GM23338 (cell line): ENCODE data around the gene UNC5B. TPM values are rescaled to one million over a fixed set of nuclear protein-coding genes. Genes with fewer than 3 reads are reported as not detected.

Experiments
- ATAC-seq: fragments of 200-7000 bp; cut with Tn5 transposase; 3 replicates; pipeline ENCODE4 v1.9.1; 2020
- DNase-seq: peaks from one replicate; pipeline ENCODE4 v3.0.0-alpha.2; 2015; ENCODE audit warnings: low spot score
- H2AFZ ChIP-seq: fragments of 200-600 bp; sonication (generic); 2 replicates; pipeline ENCODE4 v1.8.0; 2016; ENCODE audit warnings: antibody characterized with exemption, mild to moderate bottlenecking, moderate library complexity
- H3F3A ChIP-seq: fragments of 200-600 bp; sonication (generic); replicated peaks from 2 replicates; pipeline ENCODE4 v1.8.0; 2017; ENCODE audit warnings: antibody characterized with exemption, mixed run types, low read depth
- H3K27ac ChIP-seq: fragments of 200-600 bp; sonication (generic); 2 replicates; pipeline ENCODE4 v1.6.1; 2016; ENCODE audit warnings: low read depth
- H3K27me3 ChIP-seq: fragments of 200-600 bp; sonication (generic); 2 replicates; pipeline ENCODE4 v1.8.0; 2016; ENCODE audit warnings: mild to moderate bottlenecking, mixed run types, moderate library complexity; ENCODE audit not compliant: insufficient read depth
- H3K36me3 ChIP-seq: fragments of 200-600 bp; sonication (generic); 2 replicates; pipeline ENCODE4 v1.8.0; 2016; ENCODE audit warnings: mild to moderate bottlenecking; ENCODE audit not compliant: insufficient read depth
- H3K4me1 ChIP-seq: fragments of 200-600 bp; sonication (generic); 2 replicates; pipeline ENCODE4 v1.8.0; 2016; ENCODE audit warnings: mild to moderate bottlenecking, moderate library complexity; ENCODE audit not compliant: insufficient read depth
- H3K4me2 ChIP-seq: fragments of 200-600 bp; sonication (generic); 2 replicates; pipeline ENCODE4 v1.7.1; 2017; ENCODE audit warnings: mixed run types
- H3K4me3 ChIP-seq: fragments of 200-600 bp; sonication (generic); 2 replicates; pipeline ENCODE4 v1.6.1; 2016; ENCODE audit warnings: mixed run types
- H3K79me2 ChIP-seq: fragments of 200-600 bp; sonication (generic); replicated peaks from 2 replicates; pipeline ENCODE4 v1.8.0; 2017; ENCODE audit warnings: mild to moderate bottlenecking; ENCODE audit not compliant: insufficient read depth
- H3K9me2 ChIP-seq: fragments of 200-600 bp; sonication (generic); 2 replicates; pipeline ENCODE4 v1.8.0; 2017; ENCODE audit not compliant: insufficient read depth
- H4K20me1 ChIP-seq: fragments of 200-600 bp; sonication (generic); replicated peaks from 2 replicates; pipeline ENCODE4 v1.8.0; 2017; ENCODE audit warnings: mild to moderate bottlenecking; ENCODE audit not compliant: insufficient read depth
- H3K27ac Mint-ChIP-seq: 2 replicates; pipeline ENCODE4 v1.8.0; 2020; ENCODE audit warnings: inconsistent platforms, mild to moderate bottlenecking, moderate library complexity, mixed read lengths
- H3K27me3 Mint-ChIP-seq: 3 replicates; pipeline ENCODE4 v1.8.0; 2022; ENCODE audit warnings: low read depth, mild to moderate bottlenecking, moderate library complexity, mixed read lengths, inconsistent platforms; ENCODE audit not compliant: insufficient read depth, poor library complexity
- H3K36me3 Mint-ChIP-seq: 3 replicates; pipeline ENCODE4 v1.8.0; 2021; ENCODE audit warnings: low read depth, mild to moderate bottlenecking, inconsistent platforms, moderate library complexity, mixed read lengths
- H3K4me1 Mint-ChIP-seq: 3 replicates; pipeline ENCODE4 v1.8.0; 2020; ENCODE audit warnings: mild to moderate bottlenecking, inconsistent platforms, mixed read lengths
- H3K4me3 Mint-ChIP-seq: 3 replicates; pipeline ENCODE4 v1.8.0; 2021; ENCODE audit warnings: moderate library complexity, mild to moderate bottlenecking, inconsistent platforms, mixed read lengths
- H3K9me3 Mint-ChIP-seq: 3 replicates; pipeline ENCODE4 v1.8.0; 2020; ENCODE audit warnings: moderate library complexity, mild to moderate bottlenecking, inconsistent platforms, mixed read lengths
- CTCF ChIP-seq, 2 experiments: fragments of 200-600 bp in 1 of 2; sonication (generic) in 1 of 2; conservative IDR thresholded peaks; 2 replicates each; pipeline versions ENCODE4 v1.5.1 to v1.6.1; 2016 to 2017; ENCODE audit warnings: antibody characterized with exemption in 2 of 2, low read depth in 2 of 2, mild to moderate bottlenecking in 2 of 2, moderate library complexity in 1 of 2
- EZH2 ChIP-seq: fragments of 200-600 bp; sonication (generic); IDR thresholded peaks from one replicate; pipeline ENCODE4 v1.8.0; 2017; ENCODE audit warnings: antibody characterized with exemption, mild to moderate bottlenecking, low read depth; ENCODE audit not compliant: unreplicated experiment
- EZH2phosphoT487 ChIP-seq: fragments of 200-600 bp; sonication (generic); IDR thresholded peaks from one replicate; pipeline ENCODE4 v1.8.1; 2018; ENCODE audit warnings: antibody characterized with exemption; ENCODE audit not compliant: unreplicated experiment
- JUNB ChIP-seq: IDR thresholded peaks from one replicate; pipeline ENCODE4 v1.6.1; 2016; ENCODE audit warnings: antibody characterized with exemption; ENCODE audit not compliant: unreplicated experiment
- NANOG ChIP-seq: IDR thresholded peaks from 2 replicates; pipeline ENCODE4 v1.6.1; 2016; ENCODE audit warnings: antibody characterized with exemption, borderline replicate concordance
- REST ChIP-seq: IDR thresholded peaks from one replicate; pipeline ENCODE4 v1.6.1; 2018; ENCODE audit warnings: antibody characterized with exemption; ENCODE audit not compliant: unreplicated experiment
- STAT1 ChIP-seq: IDR thresholded peaks from one replicate; pipeline ENCODE4 v1.6.1; 2016; ENCODE audit warnings: antibody characterized with exemption; ENCODE audit not compliant: unreplicated experiment
- ZNF114 ChIP-seq: fragments of 250-450 bp; sonication (Bioruptor Pico); IDR thresholded peaks from 2 replicates; pipeline ENCODE4 v1.5.0; 2020; ENCODE audit warnings: mild to moderate bottlenecking, moderate library complexity
- ZNF462 ChIP-seq: fragments of 250-450 bp; sonication (Bioruptor Pico); IDR thresholded peaks from 2 replicates; pipeline ENCODE4 v1.5.0; 2020; ENCODE audit warnings: mild to moderate bottlenecking, moderate library complexity
- polyA plus RNA-seq: library from polyadenylated mRNA; unstranded; fragments of >200 nt; fragmentation: Nextera tagmentation; extraction: Ambion mirVana; gene quantifications from 2 replicates; pipeline ENCODE4 v1.2.1, GENCODE V29; 2016
- total RNA-seq: library from RNA; depleted of rRNA; stranded (reverse); fragments of >200 nt; shearing (Covaris generic); gene quantifications from 2 replicates; pipeline ENCODE4 v1.2.3, GENCODE V29; 2014

The UNC5B gene
- total and polyA plus RNA-seq, 2 experiments from 2014 or later: 8.0 to 31.2 TPM

- Histone ChIP-seq H4K20me1 (no peaks in the 10 kb centered on the region), H3K4me2 (no peak overlapping the region), H3K36me3 (no peaks in the 10 kb centered on the region), H3F3A (peaks cover 11% of the 10 kb centered on the region), H3K4me3 (no peak overlapping the region), H3K27me3 (no peaks in the 10 kb centered on the region), H3K4me1 (peaks cover 39% of the 10 kb centered on the region), H2AFZ (no peak overlapping the region), H3K9me2 (no peaks in the 10 kb centered on the region), H3K79me2 (no peaks in the 10 kb centered on the region), H3K27ac (no peak overlapping the region)
- peaks cover 16% of the 10 kb centered on the region for H3K27me3 Mint-ChIP-seq
- H3K27ac Mint-ChIP-seq: no peak overlapping the region
- H3K36me3 Mint-ChIP-seq: peaks cover 3% of the 10 kb centered on the region; the same call in 1 of the 3 replicates
- H3K4me3 Mint-ChIP-seq: no peak overlapping the region
- ATAC-seq: no peak
- no peak for TF ChIP-seq REST
- TF ChIP-seq EZH2phosphoT487: no peak
- no peak for TF ChIP-seq EZH2
- no peak for TF ChIP-seq ZNF114 (CRISPR knock-in tag)
- 0 out of 3 replicates have a peak, but pooled peaks cover 4% of the 10 kb centered on the region for H3K9me3 Mint-ChIP-seq
- no peak for DNase-seq
- H3K4me1 Mint-ChIP-seq: peaks cover 47% of the 10 kb centered on the region
Observed at GRCh38 chr10:71346731-71347130, 134.4 kb downstream of the UNC5B start.

- H3K27ac Mint-ChIP-seq: no peak overlapping the region
- H3K36me3 Mint-ChIP-seq: peaks cover 3% of the 10 kb centered on the region; the same call in 1 of the 3 replicates
- H3K79me2 ChIP-seq: no peaks in the 10 kb centered on the region
- 0 out of 3 replicates have a peak, but pooled peaks cover 4% of the 10 kb centered on the region for H3K9me3 Mint-ChIP-seq
- H4K20me1 ChIP-seq: no peaks in the 10 kb centered on the region
- ATAC-seq (no peak), DNase-seq (no peak)
- peaks cover 28% of the 10 kb centered on the region for H3K4me1 ChIP-seq
- H3K36me3 ChIP-seq: no peaks in the 10 kb centered on the region
- no peaks in the 10 kb centered on the region for H3K27me3 ChIP-seq
- no peaks in the 10 kb centered on the region for H3K9me2 ChIP-seq
- H3K27me3 Mint-ChIP-seq: peaks cover 16% of the 10 kb centered on the region
- no peak overlapping the region for H3K4me3 ChIP-seq
- H3K4me3 Mint-ChIP-seq: no peak overlapping the region
- no peak overlapping the region for H3K4me2 ChIP-seq
- H3K27ac ChIP-seq: no peak overlapping the region
- peaks cover 36% of the 10 kb centered on the region for H3K4me1 Mint-ChIP-seq
- no peak overlapping the region for H2AFZ ChIP-seq
- peaks cover 11% of the 10 kb centered on the region for H3F3A ChIP-seq
- TF ChIP-seq ZNF462: no peak
- TF ChIP-seq STAT1: no peak
- no peak for TF ChIP-seq JUNB
- no peak for TF ChIP-seq NANOG
- TF ChIP-seq EZH2phosphoT487: no peak
- no peak for TF ChIP-seq ZNF114 (CRISPR knock-in tag)
- no peak for TF ChIP-seq CTCF (conservative IDR thresholded peaks at IDR 0.05; ENCODE audit: low read depth in 2 of 2)
Observed at GRCh38 chr10:71347587-71348395, 135.4 kb downstream of the UNC5B start.
